HEK293 (cell line): ENCODE measurements around the gene VPS26B.
A peak's percentile ranks its signal among the peaks of the same experiment; 100 is the strongest.

Experiments
- CTCF ChIA-PET: fragments of 350-600 bp; formaldehyde crosslinking; extraction: SDS; loops from one replicate; lab custom pipeline; 2021; ENCODE audit warnings: antibody characterized with exemption; lab: Yijun Ruan, JAX
- POLR2A ChIA-PET: fragments of 300-600 bp; formaldehyde crosslinking; extraction: SDS; loops from one replicate; lab custom pipeline; 2020; ENCODE audit warnings: antibody characterized with exemption, inconsistent platforms; lab: Yijun Ruan, JAX
- H3K27ac ChIP-seq: fragments of 200-500 bp; sonication (Bioruptor generic); 2 replicates; pipeline ENCODE4 v1.5.1; 2014; ENCODE audit warnings: low read depth, low read length, control low read depth, inconsistent platforms; ENCODE audit errors: extremely low read depth
- H3K36me3 ChIP-seq, 2 experiments: fragments of 200-500 bp in 1 of 2; sonication (Bioruptor generic) in 1 of 2; 1 replicate in 1 of 2; 2 replicates in 1 of 2; pipeline ENCODE4 v1.5.1; 2014 to 2017; ENCODE audit warnings: inconsistent platforms in 2 of 2, low read length in 2 of 2; ENCODE audit not compliant: control insufficient read depth in 2 of 2, insufficient read depth in 1 of 2
- H3K4me1 ChIP-seq: fragments of 200-500 bp; sonication (Bioruptor generic); 2 replicates; pipeline ENCODE4 v1.5.1; 2014; ENCODE audit warnings: mild to moderate bottlenecking, low read length, inconsistent platforms; ENCODE audit not compliant: control insufficient read depth, insufficient read depth
- H3K4me3 ChIP-seq: 2 replicates; pipeline ENCODE4 v1.5.1; 2011; ENCODE audit warnings: low read depth, mild to moderate bottlenecking, control low read depth, low read length, moderate library complexity
- H3K9me3 ChIP-seq: fragments of 200-500 bp; sonication (Bioruptor generic); 2 replicates; pipeline ENCODE4 v1.5.1; 2014; ENCODE audit warnings: low read depth, low read length, inconsistent platforms; ENCODE audit not compliant: control insufficient read depth, insufficient read depth
- BCL11A ChIP-seq: fragments of 450-650 bp; formaldehyde crosslinking; IDR thresholded peaks from 2 replicates; pipeline ENCODE4 v1.5.1; 2016; ENCODE audit warnings: low read depth, missing biosample characterization, missing genetic modification characterization
- HOXD13 ChIP-seq: sonication (generic); formaldehyde crosslinking; IDR thresholded peaks from 2 replicates; pipeline ENCODE4 v1.8.0; 2022; ENCODE audit warnings: missing genetic modification reagents, borderline replicate concordance
- IKZF3 ChIP-seq: fragments of 450-650 bp; IDR thresholded peaks from 2 replicates; pipeline ENCODE4 v1.5.0; 2018; ENCODE audit warnings: missing biosample characterization, mild to moderate bottlenecking, missing genetic modification characterization, moderate library complexity
- OVOL3 ChIP-seq: fragments of 450-650 bp; formaldehyde crosslinking; IDR thresholded peaks from 2 replicates; pipeline ENCODE4 v1.5.1; 2016; ENCODE audit warnings: missing biosample characterization, missing genetic modification characterization
- PRDM10 ChIP-seq: fragments of 450-650 bp; formaldehyde crosslinking; IDR thresholded peaks from 2 replicates; pipeline ENCODE4 v1.5.1; 2016; ENCODE audit warnings: missing biosample characterization, missing genetic modification characterization
- REST ChIP-seq: fragments of 450-650 bp; formaldehyde crosslinking; IDR thresholded peaks from 2 replicates; pipeline ENCODE4 v1.5.1; 2016; ENCODE audit warnings: missing biosample characterization, missing genetic modification characterization
- ZBTB20 ChIP-seq: fragments of 450-650 bp; formaldehyde crosslinking; IDR thresholded peaks from 2 replicates; pipeline ENCODE4 v1.5.1; 2016; ENCODE audit warnings: missing biosample characterization, missing genetic modification characterization
- ZBTB6 ChIP-seq: fragments of 450-650 bp; formaldehyde crosslinking; IDR thresholded peaks from 2 replicates; pipeline ENCODE4 v1.5.1; 2017; ENCODE audit warnings: missing biosample characterization, missing genetic modification characterization
- ZBTB7A ChIP-seq: fragments of 450-650 bp; formaldehyde crosslinking; IDR thresholded peaks from 2 replicates; pipeline ENCODE4 v1.5.1; 2016; ENCODE audit warnings: low read depth, missing biosample characterization, missing genetic modification characterization
- ZIC2 ChIP-seq: fragments of 450-650 bp; formaldehyde crosslinking; IDR thresholded peaks from 2 replicates; pipeline ENCODE4 v1.5.1; 2016; ENCODE audit warnings: missing biosample characterization, missing genetic modification characterization
- ZNF169 ChIP-seq: fragments of 450-650 bp; formaldehyde crosslinking; IDR thresholded peaks from 2 replicates; pipeline ENCODE4 v1.5.1; 2016; ENCODE audit warnings: missing biosample characterization, missing genetic modification characterization
- ZNF184 ChIP-seq: fragments of 450-650 bp; IDR thresholded peaks from 2 replicates; pipeline ENCODE4 v1.5.1; 2018; ENCODE audit warnings: missing biosample characterization, mild to moderate bottlenecking, missing genetic modification characterization
- ZNF335 ChIP-seq: fragments of 450-650 bp; formaldehyde crosslinking; conservative IDR thresholded peaks from 2 replicates; pipeline ENCODE4 v1.5.1; 2016; ENCODE audit warnings: missing biosample characterization, missing genetic modification characterization
- ZNF362 ChIP-seq: fragments of 450-650 bp; formaldehyde crosslinking; IDR thresholded peaks from 2 replicates; pipeline ENCODE4 v1.5.1; 2016; ENCODE audit warnings: missing biosample characterization, missing genetic modification characterization
- ZNF391 ChIP-seq: fragments of 450-650 bp; formaldehyde crosslinking; IDR thresholded peaks from 2 replicates; pipeline ENCODE4 v1.5.1; 2016; ENCODE audit warnings: low read depth, missing biosample characterization, missing genetic modification characterization, borderline replicate concordance
- ZNF510 ChIP-seq: fragments of 450-650 bp; formaldehyde crosslinking; IDR thresholded peaks from 2 replicates; pipeline ENCODE4 v1.5.1; 2018; ENCODE audit warnings: mild to moderate bottlenecking, missing genetic modification characterization, missing biosample characterization; ENCODE audit not compliant: insufficient replicate concordance
- ZNF555 ChIP-seq: fragments of 450-650 bp; formaldehyde crosslinking; conservative IDR thresholded peaks from 2 replicates; pipeline ENCODE4 v1.5.1; 2017; ENCODE audit warnings: missing biosample characterization, mild to moderate bottlenecking, missing genetic modification characterization, inconsistent platforms
- ZNF664 ChIP-seq: fragments of 450-650 bp; formaldehyde crosslinking; IDR thresholded peaks from 2 replicates; pipeline ENCODE4 v1.5.1; 2016; ENCODE audit warnings: missing biosample characterization, missing genetic modification characterization
- ZNF701 ChIP-seq: fragments of 450-650 bp; formaldehyde crosslinking; IDR thresholded peaks from 2 replicates; pipeline ENCODE4 v1.5.1; 2016; ENCODE audit warnings: missing biosample characterization, missing genetic modification characterization
- ZNF704 ChIP-seq: fragments of 450-650 bp; formaldehyde crosslinking; IDR thresholded peaks from 2 replicates; pipeline ENCODE4 v1.5.1; 2016; ENCODE audit warnings: missing biosample characterization, missing genetic modification characterization
- ZNF768 ChIP-seq: fragments of 450-650 bp; formaldehyde crosslinking; IDR thresholded peaks from 2 replicates; pipeline ENCODE4 v1.5.1; 2018; ENCODE audit warnings: missing biosample characterization, mild to moderate bottlenecking, missing genetic modification characterization
- ZNF843 ChIP-seq: fragments of 450-650 bp; formaldehyde crosslinking; IDR thresholded peaks from 2 replicates; pipeline ENCODE4 v1.5.1; 2016; ENCODE audit warnings: missing biosample characterization, missing genetic modification characterization

Gene VPS26B

GRCh38 chr11:134250675-134251074, 26.2 kb downstream of the VPS26B start:
- H3K9me3 ChIP-seq = no peaks in the 10 kb centered on the region
- ChIA-PET POLR2A (interaction anchor here (0.6 to 1.3 kb wide), 4 partner anchors 10 to 40 kb away, joined by 3 to 7 read pairs (median 4); partner anchors contain the start of genes NCAPD3 and VPS26B), CTCF (interaction anchor here (0.6 to 2.7 kb wide), 2 partner anchors 11 to 21 kb away, joined by 5 to 12 read pairs; no protein-coding TSS in a partner anchor)
- no peak overlapping the region for H3K4me3 ChIP-seq
- H3K27ac ChIP-seq = no peak overlapping the region
- H3K4me1 ChIP-seq = no peaks in the 10 kb centered on the region
- H3K36me3 ChIP-seq = peaks cover 0 to 55% of the 10 kb centered on the region in 2 experiments; a peak in 1 of 3 replicates
- TF ChIP-seq ZNF768 = no peak
- no peak for TF ChIP-seq HOXD13 (CRISPR knock-in tag)
- no peak for TF ChIP-seq ZNF555 (tag by site-specific recombination)
- no peak for TF ChIP-seq ZIC2 (tag by site-specific recombination)
- no peak for TF ChIP-seq PRDM10 (tag by site-specific recombination)
- TF ChIP-seq ZNF704 (tag by site-specific recombination) = no peak
- no peak for TF ChIP-seq ZNF184 (tag by site-specific recombination)
- TF ChIP-seq ZBTB7A (tag by site-specific recombination) = no peak

GRCh38 chr11:134252346-134253187, 28.1 kb downstream of the VPS26B start:
- H3K4me1 ChIP-seq = no peaks in the 10 kb centered on the region
- peak overlapping the region; percentile 53; the same call in 1 of the 2 replicates for H3K27ac ChIP-seq
- no peaks in the 10 kb centered on the region for H3K9me3 ChIP-seq
- peaks cover 0 to 47% of the 10 kb centered on the region in 2 experiments; a peak in 1 of 3 replicates for H3K36me3 ChIP-seq
- ChIA-PET CTCF (interaction anchor here (0.6 to 2.7 kb wide), 4 partner anchors 9 to 223 kb away, joined by 3 to 12 read pairs (median 4); no protein-coding TSS in a partner anchor), POLR2A (interaction anchor here (0.7 to 4.0 kb wide), 3 partner anchors 21 to 73 kb away, joined by 3 to 35 read pairs (median 11); partner anchors contain the start of genes NCAPD3 and VPS26B)
- peak overlapping the region; percentile 60 for H3K4me3 ChIP-seq
- TF ChIP-seq ZNF510 (tag by site-specific recombination) (no peak), ZNF391 (tag by site-specific recombination) (no peak), REST (tag by site-specific recombination) (peak; percentile 89), IKZF3 (tag by site-specific recombination) (0 out of 2 replicates have a peak, but pooled peaks have one; percentile 19), ZNF701 (tag by site-specific recombination) (no peak), ZBTB20 (tag by site-specific recombination) (no peak; the same call in none of the 2 replicates), ZNF843 (tag by site-specific recombination) (no peak), ZBTB6 (tag by site-specific recombination) (no peak), ZNF335 (tag by site-specific recombination) (peak; percentile 93), BCL11A (tag by site-specific recombination) (no peak), ZNF664 (tag by site-specific recombination) (peak; percentile 20; the same call in 1 of the 2 replicates), ZNF169 (tag by site-specific recombination) (no peak), ZNF362 (tag by site-specific recombination) (no peak), ZIC2 (tag by site-specific recombination) (no peak), OVOL3 (tag by site-specific recombination) (0 out of 2 replicates have a peak, but pooled peaks have one; percentile 49)
